GM18508 (cell line): ENCODE results near the gene GPX3.

Source experiments
- ATAC-seq: cut with Tn5 transposase; IDR thresholded peaks from one replicate; pipeline ENCODE4 v1.9.1; 2021; ENCODE audit warnings: moderate number of reproducible peaks; ENCODE audit not compliant: insufficient read depth, unreplicated experiment

GPX3 gene

DNA sequence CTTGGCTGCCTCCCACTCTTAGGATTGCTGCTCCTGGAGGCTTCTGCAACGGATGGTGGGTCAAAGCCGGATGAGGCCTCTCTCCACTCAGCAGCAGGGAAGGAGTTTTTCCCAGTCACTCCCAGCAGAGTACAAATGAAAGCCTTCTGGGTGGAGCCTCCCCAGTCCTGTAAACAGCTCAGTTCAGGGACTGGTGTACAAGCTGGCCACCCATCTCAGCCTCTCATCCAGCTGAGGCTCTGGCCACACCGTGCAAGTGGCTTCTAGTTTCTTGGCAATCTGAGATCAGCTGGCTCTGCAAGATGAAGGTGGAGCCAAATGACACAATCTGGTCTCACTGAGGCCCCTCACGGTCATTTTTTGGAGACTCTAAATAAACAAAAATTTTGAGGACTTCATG, 10.0 kb downstream of the GPX3 start:
- ATAC-seq: no peak

DNA sequence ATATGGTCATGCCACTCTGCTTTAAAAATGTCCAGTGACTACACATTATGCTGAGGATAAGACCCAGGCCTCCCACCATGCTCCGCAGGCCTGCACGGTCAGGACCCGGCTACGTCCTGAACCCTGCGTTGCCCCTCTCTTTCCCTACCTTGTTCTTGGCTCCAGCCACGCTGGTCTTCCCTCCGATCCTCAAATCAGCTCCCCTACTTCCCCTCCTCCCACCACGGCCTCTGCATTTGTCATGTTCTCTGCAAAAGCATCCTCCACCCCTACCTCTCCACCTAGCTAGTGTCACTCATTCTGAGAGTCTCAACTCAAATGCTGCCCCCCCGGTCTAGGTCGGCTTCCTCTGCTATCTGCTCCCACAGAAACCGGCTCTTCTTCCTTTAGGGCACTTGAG, 11.2 kb downstream of the GPX3 start:
- no peak for ATAC-seq

- ATAC-seq: no peak
Measured at GRCh38 chr5:151033217-151033934, 13.0 kb downstream of the GPX3 start.

- no peak for ATAC-seq
Measured at GRCh38 chr5:151034422-151035379, 14.3 kb downstream of the GPX3 start.

DNA sequence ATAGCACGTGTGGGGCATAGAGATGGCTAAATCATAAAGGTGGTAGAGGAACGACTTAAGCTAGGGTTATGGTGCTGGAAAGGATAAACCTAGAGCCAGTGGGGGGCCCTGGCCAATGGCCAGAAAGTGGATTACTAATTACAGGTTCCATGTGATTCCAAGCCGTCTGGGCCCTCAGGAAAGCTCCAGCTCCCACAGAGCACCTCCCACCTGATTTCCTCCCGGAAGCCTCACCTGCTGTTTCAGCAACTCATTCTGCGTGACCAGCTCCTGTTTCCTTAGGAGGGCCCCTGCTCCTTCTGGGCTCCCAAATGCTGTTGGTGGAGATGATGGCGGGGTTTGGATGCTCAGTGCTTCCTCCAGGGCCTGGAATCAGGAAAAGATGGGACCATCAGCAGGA, 16.2 kb downstream of the GPX3 start:
- ATAC-seq: no peak

GRCh38 chr5:151037561-151038411, 17.4 kb downstream of the GPX3 start:
- ATAC-seq: no peak

DNA sequence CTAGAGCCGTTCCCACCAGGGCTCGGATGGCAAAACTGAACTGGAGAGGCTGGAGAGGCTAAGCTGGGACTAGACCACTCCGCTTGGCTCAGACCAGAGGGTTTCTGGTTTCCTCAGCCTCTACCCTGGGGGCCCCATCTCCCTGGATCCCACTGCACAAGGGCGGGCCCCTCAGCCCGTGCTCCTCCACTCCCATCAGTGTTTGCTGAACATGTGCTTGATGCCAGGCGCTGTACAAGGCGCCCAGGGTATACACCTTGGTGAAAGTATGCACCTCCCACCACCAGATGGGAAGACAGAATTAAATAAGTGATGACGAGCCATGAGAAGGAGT, 18.0 kb downstream of the GPX3 start:
- no peak for ATAC-seq

GRCh38 chr5:151038801-151039238, 18.4 kb downstream of the GPX3 start:
- ATAC-seq: no peak

DNA sequence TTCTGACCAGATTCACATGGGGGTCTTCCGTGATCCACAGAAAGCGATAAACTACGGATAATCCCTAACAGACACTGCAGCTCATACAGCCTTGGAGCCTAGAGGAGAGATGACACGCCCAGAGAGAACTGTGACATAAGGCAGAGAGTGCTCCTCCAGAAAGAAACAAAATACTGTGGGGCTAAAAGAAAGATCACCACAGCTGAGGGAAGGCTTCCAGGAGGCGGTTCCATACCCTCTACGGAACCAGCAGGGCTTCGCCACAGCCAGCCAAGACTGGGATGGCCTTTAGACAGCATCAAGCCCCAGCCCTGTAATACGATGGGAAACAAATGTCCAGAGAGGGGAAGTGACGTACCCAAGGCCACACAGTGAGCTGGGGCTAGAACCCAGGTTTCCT, 19.3 kb downstream of the GPX3 start:
- ATAC-seq: no peak

- ATAC-seq: no peak
Measured at GRCh38 chr5:151040211-151040747, 19.9 kb downstream of the GPX3 start.

DNA sequence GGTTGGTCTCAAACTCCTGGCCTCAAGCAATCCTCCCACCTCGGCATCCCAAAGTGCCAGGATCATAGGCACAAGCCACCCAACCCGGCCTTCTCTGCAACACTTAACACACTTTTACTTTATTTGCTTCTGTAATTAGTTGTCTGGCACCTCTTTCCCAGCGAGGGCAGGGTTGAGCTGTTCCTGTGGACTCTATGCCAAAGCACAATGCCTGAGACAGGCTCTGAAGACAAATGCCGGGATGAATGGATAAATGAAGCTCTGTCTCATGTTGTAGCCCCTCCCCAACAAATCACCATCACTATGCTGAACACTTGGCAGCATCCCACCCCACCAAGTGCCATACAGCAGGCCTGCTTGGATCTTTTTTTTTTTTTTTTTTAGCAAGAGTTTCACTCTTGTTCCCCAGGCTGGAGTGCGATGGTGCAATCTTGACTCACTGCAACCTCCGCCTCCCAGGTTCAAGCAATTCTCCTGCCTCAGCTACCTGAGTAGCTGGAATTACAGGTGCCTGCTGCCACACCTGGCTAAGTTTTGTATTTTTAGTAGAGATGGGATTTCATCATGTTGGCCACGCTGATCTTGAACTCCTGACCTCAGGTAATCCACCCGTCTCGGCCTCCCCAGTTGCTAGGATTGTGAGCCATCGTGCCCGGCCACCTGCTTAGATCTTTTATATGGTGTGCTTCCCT, 21.3 kb downstream of the GPX3 start:
- no peak for ATAC-seq

- ATAC-seq: no peak
Measured at GRCh38 chr5:151042453-151043093, 22.2 kb downstream of the GPX3 start.

- ATAC-seq: no peak
Measured at GRCh38 chr5:151047814-151048425, 27.5 kb downstream of the GPX3 start.

- ATAC-seq: no peak
Measured at GRCh38 chr5:151048526-151048925, 28.1 kb downstream of the GPX3 start.

- ATAC-seq: peak; percentile 53
Measured at GRCh38 chr5:151051066-151051930, 30.9 kb downstream of the GPX3 start.

GRCh38 chr5:151051931-151052608, 31.7 kb downstream of the GPX3 start:
- no peak for ATAC-seq

- ATAC-seq: no peak
Measured at GRCh38 chr5:151052836-151053235, 32.4 kb downstream of the GPX3 start.
